ENCODE data around the gene ANKK1.

Gene ANKK1

GRCh38 chr11:113387605-113388211 is at the start of gene ANKK1:
Gene ANKK1, plus strand, starts transcription at chr11:113387779. Its CDS starts 106 bp downstream, at chr11:113387885.
- peak; percentile 58 for DNase-seq

- DNase-seq: no peak
Measured at GRCh38 chr11:113338730-113339129, 48.8 kb upstream of the ANKK1 start.

- DNase-seq: peak; percentile 34
Measured at GRCh38 chr11:113339929-113340589, 47.5 kb upstream of the ANKK1 start.

GRCh38 chr11:113341388-113342165 is 46.0 kb upstream of the ANKK1 start:
- DNase-seq: peak; percentile 31

GRCh38 chr11:113345978-113346377 is 41.6 kb upstream of the ANKK1 start:
- DNase-seq: no peak

- DNase-seq: no peak
Measured at GRCh38 chr11:113349528-113349927, 38.1 kb upstream of the ANKK1 start.

GRCh38 chr11:113350336-113351067 is 37.1 kb upstream of the ANKK1 start:
- DNase-seq: peak; percentile 56

GRCh38 chr11:113351068-113351450 is 36.5 kb upstream of the ANKK1 start:
- peak; percentile 51 for DNase-seq

GRCh38 chr11:113351480-113351879 is 36.1 kb upstream of the ANKK1 start:
- DNase-seq: peak; percentile 51

GRCh38 chr11:113356203-113356602 is 31.4 kb upstream of the ANKK1 start:
- no peak for DNase-seq

GRCh38 chr11:113363406-113363805 is 24.2 kb upstream of the ANKK1 start:
- no peak for DNase-seq

- no peak for DNase-seq
Measured at GRCh38 chr11:113363996-113364641, 23.5 kb upstream of the ANKK1 start.

GRCh38 chr11:113365895-113366294 is 21.7 kb upstream of the ANKK1 start:
- no peak for DNase-seq

GRCh38 chr11:113369411-113369810 is 18.2 kb upstream of the ANKK1 start:
- no peak for DNase-seq

GRCh38 chr11:113370634-113371033 is 16.9 kb upstream of the ANKK1 start:
- no peak for DNase-seq

GRCh38 chr11:113372309-113372708 is 15.3 kb upstream of the ANKK1 start:
- DNase-seq: no peak

- no peak for DNase-seq
Measured at GRCh38 chr11:113373306-113373705, 14.3 kb upstream of the ANKK1 start.

GRCh38 chr11:113373981-113374560 is 13.5 kb upstream of the ANKK1 start:
- no peak for DNase-seq

- DNase-seq: no peak
Measured at GRCh38 chr11:113375402-113375801, 12.2 kb upstream of the ANKK1 start.

- DNase-seq: no peak
Measured at GRCh38 chr11:113376156-113376555, 11.4 kb upstream of the ANKK1 start.

- no peak for DNase-seq
Measured at GRCh38 chr11:113377681-113378412, 9.7 kb upstream of the ANKK1 start.

GRCh38 chr11:113378692-113379091 is 8.9 kb upstream of the ANKK1 start:
- no peak for DNase-seq
